C4-2B (cell line): ENCODE data around the gene GPX2.
A peak's percentile ranks its signal among the peaks of the same experiment; 100 is the strongest.

Experiments
- H3K27ac ChIP-seq: fragments of 450-650 bp; 2 replicates; pipeline ENCODE4 v1.5.1; 2017
- ZFX ChIP-seq: fragments of 450-650 bp; IDR thresholded peaks from 2 replicates; pipeline ENCODE4 v1.6.1; 2017
- TF ChIP-seq, protein P1 (sequence below): fragments of 450-650 bp; conservative IDR thresholded peaks from 2 replicates; pipeline ENCODE4 v1.5.1; 2017; ENCODE audit warnings: mild to moderate bottlenecking

GPX2 gene

DNA sequence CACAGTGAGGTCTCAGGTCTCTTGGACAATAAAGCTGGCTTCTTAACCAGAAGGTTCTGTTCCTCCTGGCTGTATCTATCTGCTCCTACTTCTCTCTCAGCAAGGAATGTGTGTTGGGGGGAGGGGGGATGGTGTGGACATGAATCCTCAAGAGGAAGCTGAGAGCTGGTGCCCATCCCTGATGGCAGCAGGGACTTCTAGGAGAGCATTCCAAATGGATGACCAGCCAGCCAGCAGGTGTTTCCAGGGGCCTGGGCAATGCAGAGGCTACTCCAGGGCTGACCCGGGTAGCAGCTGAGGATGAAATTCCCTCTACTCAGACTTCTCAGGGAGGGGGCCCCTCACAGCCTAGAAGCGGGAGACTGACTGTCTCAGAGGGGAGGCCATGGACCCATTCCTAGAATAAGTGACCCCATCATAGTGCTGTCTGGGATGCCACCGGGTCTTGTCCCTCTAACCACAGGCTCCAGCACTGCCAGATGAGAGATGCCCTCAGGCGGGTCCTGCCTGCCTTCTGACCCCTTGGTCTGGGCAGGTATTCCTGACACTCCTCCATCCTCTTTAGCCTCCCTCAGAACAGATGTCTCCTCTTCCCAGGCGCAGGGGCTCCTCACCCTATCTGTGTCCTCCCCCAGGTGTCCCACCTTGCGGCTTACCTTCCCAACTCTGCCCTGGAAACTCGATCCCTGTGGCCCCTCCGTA, 28.4 kb upstream of the GPX2 start:
- no peak overlapping the region for H3K27ac ChIP-seq
- TF ChIP-seq, protein P1, sequence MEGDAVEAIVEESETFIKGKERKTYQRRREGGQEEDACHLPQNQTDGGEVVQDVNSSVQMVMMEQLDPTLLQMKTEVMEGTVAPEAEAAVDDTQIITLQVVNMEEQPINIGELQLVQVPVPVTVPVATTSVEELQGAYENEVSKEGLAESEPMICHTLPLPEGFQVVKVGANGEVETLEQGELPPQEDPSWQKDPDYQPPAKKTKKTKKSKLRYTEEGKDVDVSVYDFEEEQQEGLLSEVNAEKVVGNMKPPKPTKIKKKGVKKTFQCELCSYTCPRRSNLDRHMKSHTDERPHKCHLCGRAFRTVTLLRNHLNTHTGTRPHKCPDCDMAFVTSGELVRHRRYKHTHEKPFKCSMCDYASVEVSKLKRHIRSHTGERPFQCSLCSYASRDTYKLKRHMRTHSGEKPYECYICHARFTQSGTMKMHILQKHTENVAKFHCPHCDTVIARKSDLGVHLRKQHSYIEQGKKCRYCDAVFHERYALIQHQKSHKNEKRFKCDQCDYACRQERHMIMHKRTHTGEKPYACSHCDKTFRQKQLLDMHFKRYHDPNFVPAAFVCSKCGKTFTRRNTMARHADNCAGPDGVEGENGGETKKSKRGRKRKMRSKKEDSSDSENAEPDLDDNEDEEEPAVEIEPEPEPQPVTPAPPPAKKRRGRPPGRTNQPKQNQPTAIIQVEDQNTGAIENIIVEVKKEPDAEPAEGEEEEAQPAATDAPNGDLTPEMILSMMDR: no peak
- TF ChIP-seq ZFX: no peak

DNA sequence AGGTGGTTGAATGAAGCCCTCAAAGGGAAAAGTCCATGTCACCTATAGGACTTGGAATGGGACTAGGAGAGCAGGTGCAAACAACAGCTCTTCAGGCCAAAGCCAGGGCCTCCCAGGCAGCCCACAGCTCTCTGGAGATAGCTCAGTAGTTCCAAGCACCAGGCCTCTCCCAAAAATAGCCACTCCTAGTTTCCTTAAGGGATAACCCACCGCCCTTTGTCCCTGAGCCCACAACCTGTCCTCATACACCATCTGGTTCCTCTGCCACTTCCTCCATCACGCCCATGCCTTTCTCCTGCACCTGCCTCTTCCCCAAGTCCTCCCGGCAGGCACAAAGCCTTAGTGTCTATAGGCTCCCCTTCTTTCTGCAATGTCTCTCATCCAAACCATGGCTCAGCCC, 27.5 kb upstream of the GPX2 start:
- TF ChIP-seq ZFX: no peak
- TF ChIP-seq, protein P1: no peak
- H3K27ac ChIP-seq: no peak overlapping the region

DNA sequence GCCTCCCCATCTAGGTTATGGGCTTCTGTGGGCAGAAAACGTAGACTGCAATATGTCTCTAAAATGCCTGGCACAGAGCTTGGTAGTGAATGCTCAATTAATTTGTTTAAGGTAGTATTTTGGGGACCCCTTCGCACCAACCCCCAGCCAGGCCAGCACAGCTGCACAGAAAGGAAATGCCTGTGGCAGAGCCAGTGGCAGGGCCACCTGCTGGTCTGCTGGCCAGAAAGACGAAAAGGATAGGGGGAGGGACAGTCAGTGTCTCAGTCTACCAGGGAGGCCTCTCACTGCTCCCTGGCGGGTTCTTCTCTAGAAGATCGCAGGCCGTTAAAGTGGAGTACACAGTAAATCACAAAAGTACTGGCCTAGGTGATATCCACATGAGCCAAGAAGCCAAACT, 26.1 kb upstream of the GPX2 start:
- H3K27ac ChIP-seq: no peak overlapping the region

DNA sequence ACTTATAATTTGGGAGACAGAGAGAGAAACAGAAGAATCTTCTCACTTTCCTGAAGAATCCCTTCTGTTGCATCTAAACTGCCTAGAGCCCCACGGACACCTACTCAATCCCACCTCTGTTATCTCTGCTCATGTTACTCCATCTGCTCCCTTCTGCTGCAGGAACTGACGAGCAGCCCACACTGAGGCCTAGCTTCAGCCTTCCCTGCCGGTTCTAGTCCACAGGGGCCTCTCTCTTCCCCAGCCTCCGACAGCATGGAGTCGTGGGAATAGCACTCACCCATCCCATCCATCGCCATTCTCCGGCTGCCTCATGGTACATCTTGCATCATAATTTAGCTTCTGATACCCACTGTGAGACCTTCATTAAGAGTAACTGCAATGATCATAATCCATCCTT, 25.6 kb upstream of the GPX2 start:
- H3K27ac ChIP-seq: no peak overlapping the region
- TF ChIP-seq, protein P1: no peak
- TF ChIP-seq ZFX: no peak

More for the DNA sequence above, 26.1 kb upstream of the GPX2 start:
- TF ChIP-seq ZFX: no peak
- TF ChIP-seq, protein P1: no peak

DNA sequence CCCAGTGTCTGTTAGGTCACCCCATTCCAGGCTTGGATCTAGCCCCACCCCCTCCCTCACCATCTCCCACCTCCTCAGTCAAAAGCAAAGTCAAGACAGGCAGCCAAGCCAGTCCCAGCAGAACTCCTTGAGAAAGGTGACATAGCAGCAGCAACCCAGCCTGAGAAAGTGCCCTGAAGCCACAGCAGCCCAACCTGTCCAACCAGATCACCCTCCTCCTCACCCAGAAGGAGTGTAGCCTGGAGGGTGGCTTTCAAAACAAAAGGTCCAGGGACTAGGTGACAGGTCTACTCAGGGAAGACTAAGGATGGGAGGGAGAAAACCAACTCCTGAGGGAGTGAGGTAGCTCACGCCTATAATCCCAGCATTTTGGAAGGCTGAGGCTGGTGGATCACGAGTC, 24.4 kb upstream of the GPX2 start:
- H3K27ac ChIP-seq: peak overlapping the region; percentile 51
- TF ChIP-seq, protein P1: no peak
- TF ChIP-seq ZFX: no peak

DNA sequence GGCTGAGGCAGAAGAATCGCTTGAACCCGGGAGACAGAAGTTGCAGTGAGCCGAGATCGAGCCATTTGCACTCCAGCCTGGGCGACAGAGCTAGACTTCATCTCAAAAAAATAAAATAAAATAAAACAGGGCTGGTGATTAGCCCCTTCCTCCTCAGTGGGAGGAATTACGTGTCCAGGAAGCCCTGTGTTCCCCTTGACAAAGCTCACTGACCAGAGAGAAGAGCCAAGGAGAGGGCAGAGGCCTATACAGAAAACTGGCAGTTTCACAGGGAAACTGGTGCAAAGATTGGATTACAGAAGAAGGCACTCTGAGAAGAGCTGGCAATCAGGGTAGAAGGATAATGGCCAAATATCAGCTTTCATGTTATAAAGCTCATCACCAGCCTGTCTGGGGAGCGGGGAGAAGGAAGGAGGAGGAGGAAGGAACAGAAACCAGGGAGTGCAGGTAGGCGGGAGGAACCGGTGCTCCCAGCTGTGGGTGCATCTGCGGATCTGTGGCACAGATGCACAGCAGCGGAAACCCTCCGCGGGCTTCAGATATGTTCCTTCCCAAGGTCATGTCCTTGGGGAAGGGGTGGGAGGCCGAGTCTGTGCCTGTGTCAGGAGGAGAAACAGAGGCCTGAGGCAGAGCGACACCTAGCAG, 22.9 kb upstream of the GPX2 start:
- TF ChIP-seq, protein P1: no peak
- TF ChIP-seq ZFX: no peak

DNA sequence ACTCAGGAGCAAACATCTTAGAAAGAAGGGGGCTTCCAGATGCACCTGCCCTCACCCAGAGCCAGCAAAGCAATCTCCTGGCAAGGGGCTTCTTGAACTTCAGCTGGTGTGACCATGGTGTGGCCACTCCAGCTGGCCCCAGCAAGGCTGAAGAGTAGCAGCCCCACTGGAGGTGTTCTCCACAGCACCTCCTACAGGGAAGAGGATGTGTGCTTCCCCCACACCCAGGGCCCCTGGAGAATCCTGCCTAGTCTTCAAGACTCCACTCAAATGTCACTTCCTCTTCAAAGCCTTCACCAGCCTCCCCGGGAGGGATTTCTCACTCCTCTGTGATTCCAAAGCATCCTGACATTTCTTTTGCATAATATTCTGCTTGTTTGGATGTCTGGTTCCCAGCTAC, 21.1 kb upstream of the GPX2 start:
- no peak overlapping the region for H3K27ac ChIP-seq
- TF ChIP-seq, protein P1: no peak
- no peak for TF ChIP-seq ZFX

More for the DNA sequence above, 22.9 kb upstream of the GPX2 start:
- 0 out of 2 replicates have a peak overlapping the region, but pooled peaks have one; percentile 1 for H3K27ac ChIP-seq
